MM.1S (cell line): ENCODE data around the gene ECT2.

Experiments
- EZH2 ChIP-seq: fragments of 300-600 bp; sonication (generic); optimal IDR thresholded peaks from 2 replicates; pipeline ENCODE3; 2017; ENCODE audit warnings: low read depth, mild to moderate bottlenecking, antibody characterized with exemption, low read length, mixed read lengths
- EZH2phosphoT487 ChIP-seq: fragments of 300-600 bp; sonication (generic); IDR thresholded peaks from 2 replicates; pipeline ENCODE4 v1.6.1; 2018; ENCODE audit warnings: antibody characterized with exemption, low read length
- TF ChIP-seq, protein P1 (sequence below): fragments of 300-600 bp; sonication (generic); IDR thresholded peaks from 2 replicates; pipeline ENCODE4 v1.5.1; 2016; ENCODE audit warnings: antibody characterized with exemption, low read length, mixed read lengths

- TF ChIP-seq, protein P1, sequence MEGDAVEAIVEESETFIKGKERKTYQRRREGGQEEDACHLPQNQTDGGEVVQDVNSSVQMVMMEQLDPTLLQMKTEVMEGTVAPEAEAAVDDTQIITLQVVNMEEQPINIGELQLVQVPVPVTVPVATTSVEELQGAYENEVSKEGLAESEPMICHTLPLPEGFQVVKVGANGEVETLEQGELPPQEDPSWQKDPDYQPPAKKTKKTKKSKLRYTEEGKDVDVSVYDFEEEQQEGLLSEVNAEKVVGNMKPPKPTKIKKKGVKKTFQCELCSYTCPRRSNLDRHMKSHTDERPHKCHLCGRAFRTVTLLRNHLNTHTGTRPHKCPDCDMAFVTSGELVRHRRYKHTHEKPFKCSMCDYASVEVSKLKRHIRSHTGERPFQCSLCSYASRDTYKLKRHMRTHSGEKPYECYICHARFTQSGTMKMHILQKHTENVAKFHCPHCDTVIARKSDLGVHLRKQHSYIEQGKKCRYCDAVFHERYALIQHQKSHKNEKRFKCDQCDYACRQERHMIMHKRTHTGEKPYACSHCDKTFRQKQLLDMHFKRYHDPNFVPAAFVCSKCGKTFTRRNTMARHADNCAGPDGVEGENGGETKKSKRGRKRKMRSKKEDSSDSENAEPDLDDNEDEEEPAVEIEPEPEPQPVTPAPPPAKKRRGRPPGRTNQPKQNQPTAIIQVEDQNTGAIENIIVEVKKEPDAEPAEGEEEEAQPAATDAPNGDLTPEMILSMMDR = peak; percentile 52
- TF ChIP-seq EZH2 = no peak
- TF ChIP-seq EZH2phosphoT487 = no peak
These were observed 58.5 kb downstream of the ECT2 start for GRCh38 chr3:172808969-172809546.
